Pancreas (tissue), 10 donors: Measurements from ENCODE around the gene OCA2. TPM values are rescaled to one million over a fixed set of nuclear protein-coding genes. Genes with fewer than 3 reads are reported as not detected.
A peak's percentile ranks its signal among the peaks of the same experiment; 100 is the strongest.

Experiments
- ATAC-seq, 4 donors: fragments of 200-7000 bp; cut with Tn5 transposase; one replicate each; pipeline versions ENCODE4 v1.8.0 to v1.9.1; 2020; ENCODE audit warnings: mild to moderate bottlenecking in 4 of 4, moderate library complexity in 4 of 4
- DNase-seq, 6 donors: peaks; one replicate each; pipeline ENCODE4 v3.0.0-alpha.2; 2020
- FAIRE-seq: peaks from 2 replicates; lab custom pipeline; 2012; peaks lifted over from hg19 to GRCh38; lab: Jason Lieb, UNC
- H3K27ac ChIP-seq, 4 donors: fragments of 200-600 bp; sonication (generic); 1 replicate in 3 of 4; 2 replicates in 1 of 4; pipeline versions ENCODE4 v1.5.0 to v1.8.0; 2020
- H3K27me3 ChIP-seq, 4 donors: fragments of 200-600 bp; one replicate each; pipeline ENCODE4 v1.8.0; 2021
- H3K36me3 ChIP-seq, 3 donors: fragments of 200-600 bp; sonication (generic) in 1 of 3; one replicate each; pipeline versions ENCODE4 v1.5.0 to v1.8.0; 2020 to 2021
- H3K4me1 ChIP-seq, 3 donors: fragments of 200-600 bp; one replicate each; pipeline ENCODE4 v1.8.0; 2021
- H3K4me3 ChIP-seq, 4 donors: fragments of 200-600 bp; sonication (generic) in 2 of 4; one replicate each; pipeline versions ENCODE4 v1.5.0 to v1.8.0; 2020 to 2021
- H3K9me3 ChIP-seq, 4 donors: fragments of 200-600 bp; one replicate each; pipeline ENCODE4 v1.8.0; 2021
- CTCF ChIP-seq, 4 donors: fragments of 200-600 bp; sonication (generic) in 3 of 4; IDR thresholded peaks; one replicate each; pipeline versions ENCODE4 v1.5.0 to v1.8.0; 2021; ENCODE audit warnings: antibody characterized with exemption in 4 of 4
- WGBS, 2 donors: extraction: QIAGEN DNeasy Blood & Tissue Kit; methylation state at CpG; one replicate each; pipeline ENCODE4 v1.1.7; 2013; 5-methylcytosine and 5-hydroxymethylcytosine counted together
- intact Hi-C, 3 donors: fragments of 100-400 bp; cut with DNase I; formaldehyde crosslinking; loops; one replicate each; pipeline versions ENCODE4 v1.11.1 to v1.14.2; 2022
- polyA plus RNA-seq, 2 donors: library from polyadenylated mRNA; stranded (reverse); fragments of 200-250 nt; gene quantifications; one replicate each; pipeline ENCODE4 v1.2.3, GENCODE V29; 2013
- total RNA-seq, 6 donors: library from RNA; stranded (reverse); fragmentation: NEBNext Ultra II Directional in 4 of 6; extraction: Animal tissue kit (Norgen Biotek cat#: 25700) in 4 of 6; gene quantifications; one replicate each; pipeline versions ENCODE4 v1.2.1 to v1.2.4, GENCODE V29; 2021 to 2023
- donor health status: healthy with polysubstance abuse.
- donor health status: DM: no; HTN: no; CAD: no; lungs with moderate emphysema.
- donor health status: DM: no; HTN: no; CAD: no.
- donor health status: control.
- donor health status: control.
- donor health status: Bipolar disorder and iron deficiency.
- donor health status: DM: yes; HTN: yes; CAD: no.
- donor health status: DM: no; HTN: no; CAD: no.
- donor health status: DM: no; HTN: no; CAD: no.
- donor health status: DM: yes; HTN: yes; CAD: no.

Gene OCA2
- total and polyA plus RNA-seq, 8 donors = 0.12 to 0.31 (median 0.18) TPM; not detected in 4

- 74 to 81% methylated on average over 4 of the region's 4 CpGs for WGBS, 2 donors
- no peak overlapping the region for H3K4me3 ChIP-seq
- no peak for TF ChIP-seq CTCF (IDR thresholded peaks at IDR 0.05)
- no peaks in the 10 kb centered on the region for H3K27me3 ChIP-seq
- FAIRE-seq (no peak), DNase-seq (no peak), ATAC-seq (no peak)
- no peaks in the 10 kb centered on the region for H3K9me3 ChIP-seq
- H3K27ac ChIP-seq = no peak overlapping the region
- intact Hi-C loops = loop anchor here in 1 of 3 donors (10.0 kb wide), 1 partner anchor 58 kb away; no protein-coding TSS in a partner anchor
- no peaks in the 10 kb centered on the region for H3K36me3 ChIP-seq
- H3K4me1 ChIP-seq = no peaks in the 10 kb centered on the region
Measured at GRCh38 chr15:27906802-27907201, 192.3 kb downstream of the OCA2 start.

- H3K36me3 ChIP-seq = no peaks in the 10 kb centered on the region
- H3K27ac ChIP-seq = no peak overlapping the region
- no peaks in the 10 kb centered on the region for H3K27me3 ChIP-seq
- FAIRE-seq = no peak
- TF ChIP-seq CTCF (IDR thresholded peaks at IDR 0.05) = no peak
- no peak for ATAC-seq
- no peaks in the 10 kb centered on the region for H3K4me1 ChIP-seq
- DNase-seq = no peak
- no peaks in the 10 kb centered on the region for H3K9me3 ChIP-seq
- intact Hi-C loops = loop anchor here in 1 of 3 donors (10.0 kb wide), 1 partner anchor 61 kb away; no protein-coding TSS in a partner anchor
- H3K4me3 ChIP-seq = no peak overlapping the region
- WGBS, 2 donors = 77 to 80% methylated on average over 9 of the region's 9 CpGs
Measured at GRCh38 chr15:27903405-27903804, 195.7 kb downstream of the OCA2 start.

- DNase-seq (peak in 1 of 6 donors; percentile 54), ATAC-seq (no peak), FAIRE-seq (no peak)
- no peak overlapping the region for H3K4me3 ChIP-seq
- H3K4me1 ChIP-seq = no peaks in the 10 kb centered on the region
- no peaks in the 10 kb centered on the region for H3K36me3 ChIP-seq
- no peaks in the 10 kb centered on the region for H3K9me3 ChIP-seq
- no peaks in the 10 kb centered on the region for H3K27me3 ChIP-seq
- 71 to 75% methylated on average over 43 of the region's 43 CpGs for WGBS, 2 donors
- TF ChIP-seq CTCF (IDR thresholded peaks at IDR 0.05) = no peak
- intact Hi-C loops = loop anchor here in 1 of 3 donors (10.0 kb wide), 1 partner anchor 62 kb away; no protein-coding TSS in a partner anchor
- H3K27ac ChIP-seq = no peak overlapping the region
Measured at GRCh38 chr15:27902680-27903385, 196.3 kb downstream of the OCA2 start.

GRCh38 chr15:27899583-27900285 lies 199.4 kb downstream of the OCA2 start:
- 72 to 86% methylated on average over 5 of the region's 5 CpGs for WGBS, 2 donors
- Histone ChIP-seq H3K4me3 (no peak overlapping the region), H3K27ac (no peak overlapping the region), H3K36me3 (no peaks in the 10 kb centered on the region), H3K9me3 (no peaks in the 10 kb centered on the region), H3K4me1 (no peaks in the 10 kb centered on the region), H3K27me3 (no peaks in the 10 kb centered on the region)
- DNase-seq = no peak
- TF ChIP-seq CTCF (IDR thresholded peaks at IDR 0.05) = no peak
- ATAC-seq = no peak
- intact Hi-C loops = loop anchor here in 1 of 3 donors (10.0 kb wide), 1 partner anchor 65 kb away; no protein-coding TSS in a partner anchor
- FAIRE-seq = no peak
